ENCODE results near the gene SRCAP. TPM values are rescaled to one million over a fixed set of nuclear protein-coding genes. Genes with fewer than 3 reads are reported as not detected.

The SRCAP gene
- total RNA-seq, 2 experiments from 2014 or later, result 70.8 to 73.5 TPM

GRCh38 chr16:30761928-30762902 is 63.2 kb downstream of the SRCAP start, which contains the start of the genes CFAP119 and RNF40:
Gene CFAP119, minus strand, starts transcription at chr16:30762062. Its CDS starts 314 bp downstream, at chr16:30761748.
Gene RNF40, plus strand, starts transcription at chr16:30762322. Its CDS starts 224 bp downstream, at chr16:30762546.
- ChIA-PET POLR2A (no interaction called here), CTCF (no interaction called here)

GRCh38 chr16:30762991-30763725 is 64.2 kb downstream of the SRCAP start:
- POLR2A ChIA-PET, result no interaction called here

GRCh38 chr16:30764086-30764485 is 65.1 kb downstream of the SRCAP start:
- ChIA-PET CTCF (interaction anchor here (2.1 kb wide), 1 partner anchor 17 kb away, joined by 4 read pairs; no protein-coding TSS in a partner anchor), POLR2A (no interaction called here)

More at GRCh38 chr16:30762991-30763725, 64.2 kb downstream of the SRCAP start:
- CTCF ChIA-PET, result interaction anchor here (2.1 kb wide), 1 partner anchor 16 kb away, joined by 4 read pairs; no protein-coding TSS in a partner anchor

GRCh38 chr16:30764816-30765465 is 66.0 kb downstream of the SRCAP start:
- ChIA-PET CTCF (interaction anchor here (0.6 to 2.1 kb wide), 2 partner anchors 18 to 36 kb away, joined by 3 to 4 read pairs; no protein-coding TSS in a partner anchor), POLR2A (no interaction called here)

GRCh38 chr16:30766206-30766932 is 67.4 kb downstream of the SRCAP start:
- POLR2A ChIA-PET, result interaction anchor here (0.6 to 1.1 kb wide), 2 partner anchors 13 to 177 kb away, joined by 3 to 6 read pairs; no protein-coding TSS in a partner anchor
- CTCF ChIA-PET, result no interaction called here

- ChIA-PET CTCF (no interaction called here), POLR2A (interaction anchor here (1.1 kb wide), 1 partner anchor 14 kb away, joined by 3 read pairs; no protein-coding TSS in a partner anchor)
Observed at GRCh38 chr16:30766933-30767284, 67.9 kb downstream of the SRCAP start.

- POLR2A ChIA-PET, result no interaction called here
Observed at GRCh38 chr16:30767767-30768465, 68.9 kb downstream of the SRCAP start.

GRCh38 chr16:30768583-30769181 is 69.7 kb downstream of the SRCAP start:
- CTCF ChIA-PET, result no interaction called here

More at GRCh38 chr16:30767767-30768465, 68.9 kb downstream of the SRCAP start:
- CTCF ChIA-PET, result interaction anchor here (0.6 kb wide), 1 partner anchor 161 kb away, joined by 4 read pairs; no protein-coding TSS in a partner anchor

GRCh38 chr16:30769379-30770089 is 70.6 kb downstream of the SRCAP start:
- CTCF ChIA-PET, result no interaction called here
- POLR2A ChIA-PET, result interaction anchor here (0.5 kb wide), 1 partner anchor 64 kb away, joined by 3 read pairs; no protein-coding TSS in a partner anchor

More at GRCh38 chr16:30768583-30769181, 69.7 kb downstream of the SRCAP start:
- POLR2A ChIA-PET, result interaction anchor here (0.5 kb wide), 1 partner anchor 63 kb away, joined by 3 read pairs; no protein-coding TSS in a partner anchor

GRCh38 chr16:30771726-30772125 is 72.8 kb downstream of the SRCAP start:
- POLR2A ChIA-PET, result interaction anchor here (0.7 kb wide), 1 partner anchor 23 kb away, joined by 4 read pairs; the partner anchor contains the start of gene PHKG2
- CTCF ChIA-PET, result no interaction called here

- ChIA-PET POLR2A (no interaction called here), CTCF (interaction anchor here (1.1 to 1.7 kb wide), 2 partner anchors 40 to 167 kb away, joined by 3 to 4 read pairs; no protein-coding TSS in a partner anchor)
Observed at GRCh38 chr16:30773826-30774225, 74.9 kb downstream of the SRCAP start.

- CTCF ChIA-PET, result interaction anchor here (1.0 to 1.7 kb wide), 4 partner anchors 22 to 167 kb away, joined by 3 to 4 read pairs (median 3); no protein-coding TSS in a partner anchor
- POLR2A ChIA-PET, result interaction anchor here (1.1 kb wide), 1 partner anchor 31 kb away, joined by 3 read pairs; no protein-coding TSS in a partner anchor
Observed at GRCh38 chr16:30774367-30775130, 75.6 kb downstream of the SRCAP start.

- ChIA-PET CTCF (interaction anchor here (1.0 to 1.7 kb wide), 3 partner anchors 21 to 166 kb away, joined by 3 to 4 read pairs (median 3); no protein-coding TSS in a partner anchor), POLR2A (interaction anchor here (1.1 kb wide), 1 partner anchor 30 kb away, joined by 3 read pairs; no protein-coding TSS in a partner anchor)
Observed at GRCh38 chr16:30775131-30775391, 76.1 kb downstream of the SRCAP start.

- ChIA-PET CTCF (interaction anchor here (1.0 kb wide), 1 partner anchor 21 kb away, joined by 3 read pairs; no protein-coding TSS in a partner anchor), POLR2A (interaction anchor here (1.1 kb wide), 1 partner anchor 30 kb away, joined by 3 read pairs; no protein-coding TSS in a partner anchor)
Observed at GRCh38 chr16:30775392-30776188, 76.6 kb downstream of the SRCAP start.

Data from activated CD8-positive, alpha-beta memory T cell treated with anti-CD3 and anti-CD28 coated beads for 36 hours (primary cell).